H4 (cell line): ENCODE measurements around the gene PLA2G2F. TPM values are rescaled to one million over a fixed set of nuclear protein-coding genes. Genes with fewer than 3 reads are reported as not detected.

Source experiments
- DNase-seq: peaks from one replicate; pipeline ENCODE4 v3.0.0-alpha.2; 2015; ENCODE audit warnings: low spot score
- total RNA-seq: library from RNA; depleted of rRNA; stranded (reverse); fragments of >200 nt; shearing (Covaris generic); gene quantifications from 2 replicates; pipeline ENCODE4 v1.2.3, GENCODE V29; 2014; rRNA removed

The PLA2G2F gene
- total RNA-seq, 1 experiment from 2014 or later, result not detected

DNA sequence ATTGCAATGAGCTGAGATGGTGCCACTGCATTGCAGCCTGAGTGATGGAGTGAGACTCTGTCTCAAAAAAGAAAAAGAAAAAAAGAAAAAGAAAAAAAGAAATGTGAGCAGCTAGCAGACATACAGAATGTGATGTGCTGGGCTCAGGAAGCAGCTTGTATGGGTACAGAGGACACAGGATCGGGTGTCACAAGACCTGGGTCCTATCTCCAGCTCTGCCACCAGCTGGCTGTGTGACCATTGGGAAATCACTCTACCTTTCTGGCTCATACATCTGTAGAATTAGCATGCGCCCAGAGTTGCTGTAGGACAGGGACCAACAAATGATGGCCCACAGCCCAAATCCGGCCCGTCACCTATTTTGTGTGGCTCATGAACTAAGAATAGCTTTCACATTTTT, 50.5 kb downstream of the PLA2G2F start:
- no peak for DNase-seq

DNA sequence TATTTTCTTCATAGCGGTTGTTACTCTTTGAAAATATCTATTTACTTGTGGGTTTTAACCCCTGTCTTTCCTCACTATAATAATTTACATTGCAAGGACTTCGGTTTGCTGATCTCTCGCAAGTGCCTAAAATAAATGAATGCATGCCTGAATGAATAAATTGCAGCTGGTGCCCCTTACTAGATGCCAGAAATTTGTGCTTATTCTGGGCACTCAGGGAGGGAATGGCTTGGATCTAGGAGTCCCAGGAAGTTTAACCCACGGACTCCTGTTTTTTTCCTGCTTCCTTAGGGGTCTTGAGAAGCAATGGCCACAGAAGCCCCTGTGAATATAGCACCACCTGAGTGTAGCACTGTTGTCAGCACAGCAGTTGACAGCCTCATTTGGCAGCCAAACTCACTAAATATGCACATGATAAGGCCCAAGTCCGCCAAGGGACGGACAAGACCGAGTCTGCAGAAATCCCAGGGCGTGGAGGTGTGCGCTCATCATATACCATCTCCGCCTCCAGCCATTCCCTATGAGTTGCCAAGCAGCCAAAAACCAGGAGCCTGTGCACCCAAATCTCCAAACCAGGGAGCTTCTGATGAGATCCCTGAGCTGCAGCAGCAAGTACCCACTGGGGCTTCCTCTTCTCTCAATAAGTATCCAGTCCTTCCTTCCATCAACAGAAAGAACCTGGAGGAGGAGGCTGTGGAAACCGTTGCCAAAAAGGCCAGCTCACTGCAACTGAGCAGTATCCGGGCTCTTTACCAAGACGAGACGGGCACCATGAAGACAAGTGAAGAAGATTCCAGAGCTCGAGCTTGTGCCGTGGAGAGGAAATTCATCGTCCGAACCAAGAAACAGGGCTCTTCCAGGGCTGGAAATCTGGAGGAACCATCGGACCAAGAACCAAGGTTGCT, 51.4 kb downstream of the PLA2G2F start:
- no peak for DNase-seq

DNA sequence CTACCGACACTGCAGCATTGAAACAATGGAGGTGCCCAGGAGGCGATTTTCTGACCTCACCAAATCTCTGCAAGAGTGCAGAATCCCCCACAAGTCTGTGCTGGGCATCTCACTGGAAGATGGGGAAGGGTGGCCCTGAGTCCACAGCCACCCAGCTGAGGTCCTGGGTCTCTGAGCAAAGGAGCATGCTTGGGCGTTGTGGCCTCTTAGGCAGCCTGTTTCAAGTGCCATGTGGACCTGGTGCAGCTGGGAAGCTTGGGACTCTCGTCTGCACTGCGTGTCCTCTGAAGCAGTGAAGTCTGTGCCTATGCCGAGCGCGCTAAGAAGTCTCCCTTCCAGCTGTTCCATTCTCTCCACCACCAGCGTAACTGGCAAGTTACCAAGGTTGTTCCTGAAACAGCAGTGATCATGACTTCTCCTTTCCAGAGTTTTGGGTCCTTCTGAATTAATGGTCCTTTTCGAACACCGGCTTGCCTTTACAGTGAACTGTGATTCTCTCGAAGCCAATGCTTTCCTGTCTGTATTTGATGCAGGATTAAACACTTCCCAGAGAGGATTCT, 52.2 kb downstream of the PLA2G2F start:
- DNase-seq, result no peak

DNA sequence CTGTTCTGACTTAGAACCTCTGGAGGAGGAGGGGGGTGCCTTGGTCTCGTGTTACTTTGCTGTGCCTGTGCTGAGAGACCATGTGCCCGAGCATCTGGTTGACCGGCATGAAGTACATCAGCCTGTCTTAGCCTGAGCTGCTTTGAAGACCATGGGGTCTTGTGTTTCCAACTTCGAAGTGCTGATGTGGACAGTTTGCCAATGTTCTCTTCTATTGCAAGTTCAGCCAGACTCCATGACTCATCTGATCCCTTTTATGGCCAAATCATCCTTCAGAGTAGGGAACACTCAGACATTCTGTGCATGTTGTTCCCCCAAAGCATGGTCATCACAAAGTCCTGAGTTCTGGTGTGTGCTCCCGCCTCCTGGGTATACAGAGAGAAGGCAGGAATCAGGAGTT, 53.2 kb downstream of the PLA2G2F start:
- no peak for DNase-seq

DNA sequence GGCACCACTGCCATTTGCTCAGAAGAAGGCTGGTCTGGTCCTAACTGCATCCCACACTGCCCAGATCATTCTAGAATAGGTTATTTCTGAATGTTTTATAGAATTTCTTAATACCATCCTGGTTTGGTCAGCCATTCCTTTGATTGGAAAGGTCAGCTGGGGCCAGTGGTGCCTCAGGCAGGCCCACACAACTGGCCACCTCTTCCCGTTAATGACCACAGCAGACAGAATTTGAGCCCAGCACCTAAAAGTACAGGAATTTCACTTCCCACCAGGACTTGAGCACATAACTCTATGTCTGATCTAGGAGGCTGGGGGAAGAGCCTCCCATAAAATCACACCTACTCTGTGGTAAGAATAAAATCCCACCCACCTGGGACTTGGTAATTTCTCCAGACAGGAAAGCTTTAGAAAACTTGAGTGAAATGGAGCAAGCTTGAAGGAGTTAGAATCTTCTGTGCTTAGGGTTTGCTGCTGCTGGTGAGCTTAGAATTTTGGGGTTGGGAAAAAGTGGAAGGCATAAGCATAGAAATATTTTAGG, 53.8 kb downstream of the PLA2G2F start:
- DNase-seq, result no peak

DNA sequence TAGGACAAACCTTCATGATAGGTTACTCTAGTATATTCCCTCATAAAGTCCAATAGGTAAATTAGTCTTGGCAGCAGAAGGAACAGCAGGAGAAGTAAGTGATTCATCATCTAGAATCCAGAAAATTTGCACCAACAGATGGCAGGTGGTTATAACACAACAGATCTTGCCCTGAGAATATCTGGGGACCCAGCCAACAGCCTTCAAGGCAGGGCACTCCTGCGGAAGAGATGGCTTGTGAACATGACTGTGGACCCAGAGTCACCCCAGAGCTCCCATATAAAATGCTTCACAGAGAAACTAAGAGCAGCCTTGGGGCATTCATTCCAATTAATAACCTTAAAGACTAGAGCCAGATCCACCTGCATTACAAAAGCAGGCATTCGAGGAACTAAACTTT, 55.1 kb downstream of the PLA2G2F start:
- no peak for DNase-seq

DNA sequence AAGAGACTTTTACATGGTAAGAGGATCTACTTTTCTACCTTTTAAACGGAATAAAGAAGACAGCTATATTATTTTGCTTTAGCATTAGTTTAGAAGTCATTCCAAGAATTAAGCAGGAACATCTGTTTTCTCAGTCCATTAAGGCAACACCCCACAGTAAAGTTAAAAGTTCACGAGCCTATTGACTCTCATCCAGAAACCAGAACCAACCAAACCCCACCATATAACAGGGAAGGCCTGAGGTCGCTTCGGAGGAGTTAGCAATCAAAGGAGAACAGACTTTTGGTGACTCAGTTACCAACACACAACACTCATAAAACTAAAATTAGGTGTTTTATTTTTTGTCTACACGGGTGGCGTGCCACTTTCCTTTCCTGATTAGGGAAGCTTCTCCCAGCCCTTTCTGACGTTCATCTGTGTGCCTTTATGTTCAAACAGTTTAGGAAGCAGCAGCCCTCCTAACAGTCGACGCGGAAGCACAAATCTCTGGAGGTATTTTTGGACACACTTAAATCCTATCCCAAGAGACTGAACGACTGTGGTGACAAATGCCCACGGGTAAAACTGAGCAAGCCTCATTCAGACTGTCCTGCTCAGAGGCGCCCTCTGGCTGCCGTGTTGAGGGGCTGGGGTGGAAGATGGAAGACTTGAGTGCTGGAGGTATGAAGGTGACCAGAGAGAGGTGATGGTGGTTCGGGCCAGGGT, 55.8 kb downstream of the PLA2G2F start:
- peak; percentile 36 for DNase-seq

DNA sequence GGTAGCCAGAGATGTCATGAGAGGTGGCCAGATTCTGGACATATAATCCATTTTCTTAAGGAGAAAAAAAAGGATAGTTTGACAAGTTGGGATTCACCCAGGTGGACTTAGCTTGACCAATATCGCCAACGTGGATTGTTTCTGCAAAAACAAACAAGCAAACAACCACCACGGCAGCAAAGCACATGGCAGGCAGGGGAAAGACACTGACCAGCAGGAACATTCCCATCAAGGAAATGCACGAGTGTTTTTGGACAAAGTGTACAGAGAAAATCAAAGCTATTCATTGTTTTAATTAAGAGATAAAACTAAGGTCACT, 56.3 kb downstream of the PLA2G2F start:
- no peak for DNase-seq

DNA sequence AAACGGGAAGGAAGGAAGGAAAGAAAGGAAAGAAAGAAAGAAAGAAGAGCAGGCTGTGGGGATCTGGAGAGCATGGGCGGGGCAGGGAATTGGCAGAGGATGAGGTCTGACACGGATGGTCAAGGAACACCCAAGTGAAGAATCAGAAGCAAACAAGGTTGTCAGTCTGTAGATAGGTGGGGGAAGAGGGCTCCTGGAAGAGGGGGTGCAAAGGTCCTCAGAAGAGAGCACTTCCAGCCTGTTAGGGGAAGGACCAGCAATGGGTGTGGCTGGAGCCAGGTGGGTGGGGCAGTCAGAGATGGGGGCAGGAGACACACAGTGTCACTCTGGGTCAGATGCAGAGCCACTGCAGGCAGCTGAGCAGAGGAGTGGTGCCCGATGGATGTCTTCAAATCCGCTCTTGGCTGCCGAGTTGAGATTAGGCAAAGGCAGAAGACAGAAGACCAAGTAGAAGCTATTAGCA, 58.2 kb downstream of the PLA2G2F start:
- DNase-seq, result no peak

DNA sequence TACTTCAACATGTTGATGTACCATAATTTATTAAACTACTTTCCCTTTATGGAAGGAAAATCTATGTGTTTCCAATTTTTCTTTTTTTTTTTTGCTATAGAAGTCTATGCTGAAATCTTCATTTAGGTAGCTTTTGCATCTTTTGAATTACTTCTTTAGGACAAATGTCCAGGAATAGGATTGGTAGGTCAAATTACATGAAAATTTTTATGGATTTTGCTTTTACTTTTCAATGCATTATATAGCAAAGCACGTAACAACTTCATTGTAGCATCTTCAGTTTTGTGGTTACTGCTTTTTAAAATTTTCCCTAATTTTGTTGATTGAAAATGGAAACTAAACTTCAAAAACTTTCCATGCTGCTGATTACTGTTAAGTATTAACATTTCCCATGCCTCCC, 59.2 kb downstream of the PLA2G2F start:
- no peak for DNase-seq

DNA sequence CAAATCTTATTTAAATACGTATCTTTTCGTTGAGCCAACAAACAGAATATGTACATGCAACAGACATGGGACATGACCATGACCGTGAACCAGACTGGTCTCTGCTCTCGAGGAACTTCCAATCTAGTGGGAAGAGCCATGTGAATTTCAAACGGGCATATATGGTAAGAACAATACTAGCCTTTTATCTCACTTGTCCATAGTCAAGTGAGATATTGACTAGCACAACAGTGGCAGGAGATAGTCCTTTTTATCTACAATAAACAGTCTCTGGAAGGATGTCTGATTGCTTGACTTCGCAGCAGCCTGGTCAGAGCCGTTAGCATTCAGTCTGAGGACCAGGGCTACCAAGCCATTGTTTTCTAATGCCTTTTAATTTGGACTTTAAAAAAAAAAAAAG, 59.8 kb downstream of the PLA2G2F start:
- no peak for DNase-seq

DNA sequence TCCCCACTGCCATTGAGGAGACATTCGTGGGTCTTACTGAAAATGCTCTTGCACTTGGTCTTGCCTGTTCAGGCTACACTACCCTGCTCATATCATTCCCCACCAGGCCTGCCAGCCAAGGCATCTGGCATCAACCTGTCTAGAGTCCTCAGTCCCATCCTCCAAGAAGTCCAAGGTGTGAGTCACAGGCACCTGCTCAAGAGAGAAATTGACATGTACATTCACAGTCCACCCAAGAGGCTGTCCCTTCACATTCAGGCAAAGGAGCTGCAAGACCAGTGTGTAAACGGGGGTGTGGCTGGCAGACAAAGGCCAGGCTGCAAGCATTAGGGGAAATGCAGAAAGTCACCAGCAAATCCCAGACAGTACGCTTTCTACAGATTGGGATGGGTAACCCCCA, 60.3 kb downstream of the PLA2G2F start:
- DNase-seq, result no peak

DNA sequence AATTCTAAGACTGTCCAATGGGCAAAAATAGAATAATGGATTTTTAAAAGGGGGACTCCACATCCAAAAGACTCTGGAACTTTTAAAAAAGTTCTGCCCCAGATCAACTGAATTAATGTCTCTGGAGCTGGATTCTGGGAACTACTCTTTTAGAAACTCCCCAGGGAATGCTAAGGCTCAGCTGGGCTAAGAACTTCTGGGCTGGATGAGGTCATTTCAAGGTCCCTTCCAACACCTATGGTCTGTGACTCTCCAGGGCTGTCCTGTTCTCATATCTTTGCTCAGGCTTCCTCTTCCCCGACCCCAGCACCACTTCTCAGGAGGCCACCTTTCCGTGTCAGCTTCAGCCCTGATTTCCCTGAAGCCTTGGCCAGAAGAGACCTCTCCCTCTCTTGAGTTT, 60.7 kb downstream of the PLA2G2F start:
- no peak for DNase-seq

Other genes with a start within 250 kb of the PLA2G2F start
- not detected in 2 replicates for gene PLA2G2E, start 215.7 kb upstream of the PLA2G2F start, total RNA-seq
- gene PLA2G2A, start 159.7 kb upstream of the PLA2G2F start, total RNA-seq, result not detected in 2 replicates
- gene PLA2G5, start 69.1 kb upstream of the PLA2G2F start, total RNA-seq, result not detected in 2 replicates
- gene PLA2G2D, start 19.8 kb upstream of the PLA2G2F start, total RNA-seq, result not detected in 2 replicates
- gene UBXN10, start 46.8 kb downstream of the PLA2G2F start, total RNA-seq, result not detected in 2 replicates
- gene PLA2G2C, start 47.2 kb downstream of the PLA2G2F start, total RNA-seq, result not detected in 2 replicates
- gene VWA5B1, start 151.6 kb downstream of the PLA2G2F start, total RNA-seq, result not detected in 2 replicates